Renal pelvis (tissue), 4 donors: ENCODE measurements around the gene HERC3. TPM values are rescaled to one million over a fixed set of nuclear protein-coding genes. Genes with fewer than 3 reads are reported as not detected.

Experiments
- DNase-seq: peaks from one replicate; pipeline ENCODE4 v3.0.0-alpha.2; 2013
- polyA plus RNA-seq, 3 donors: library from polyadenylated mRNA; unstranded; fragments of 120-200 nt; gene quantifications; one replicate each; pipeline ENCODE4 v1.2.1, GENCODE V29; 2013; ENCODE audit not compliant: insufficient read length in 3 of 3

Gene HERC3
- polyA plus RNA-seq, 3 donors: 13.6 to 16.9 (median 16.0) TPM

DNA sequence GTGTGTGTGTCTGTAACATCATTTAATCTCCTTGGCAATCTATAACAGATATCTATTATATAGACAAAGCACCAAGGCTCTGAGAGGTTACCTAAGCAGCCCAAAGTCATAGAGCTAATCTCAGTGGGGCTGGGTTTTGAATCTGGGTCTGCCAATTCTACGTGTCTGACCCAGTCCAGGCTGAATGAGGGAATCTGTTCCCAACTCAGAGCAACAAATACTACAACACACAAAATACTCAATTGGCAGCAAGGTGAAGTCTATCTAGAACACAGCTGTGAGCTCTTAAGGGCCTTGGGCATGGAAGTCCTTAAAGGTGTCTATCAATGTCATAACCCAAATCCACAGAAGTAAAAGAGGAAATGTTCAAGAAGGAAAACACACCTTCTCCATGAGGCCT is 152.9 kb downstream of the HERC3 start:
- no peak for DNase-seq

DNA sequence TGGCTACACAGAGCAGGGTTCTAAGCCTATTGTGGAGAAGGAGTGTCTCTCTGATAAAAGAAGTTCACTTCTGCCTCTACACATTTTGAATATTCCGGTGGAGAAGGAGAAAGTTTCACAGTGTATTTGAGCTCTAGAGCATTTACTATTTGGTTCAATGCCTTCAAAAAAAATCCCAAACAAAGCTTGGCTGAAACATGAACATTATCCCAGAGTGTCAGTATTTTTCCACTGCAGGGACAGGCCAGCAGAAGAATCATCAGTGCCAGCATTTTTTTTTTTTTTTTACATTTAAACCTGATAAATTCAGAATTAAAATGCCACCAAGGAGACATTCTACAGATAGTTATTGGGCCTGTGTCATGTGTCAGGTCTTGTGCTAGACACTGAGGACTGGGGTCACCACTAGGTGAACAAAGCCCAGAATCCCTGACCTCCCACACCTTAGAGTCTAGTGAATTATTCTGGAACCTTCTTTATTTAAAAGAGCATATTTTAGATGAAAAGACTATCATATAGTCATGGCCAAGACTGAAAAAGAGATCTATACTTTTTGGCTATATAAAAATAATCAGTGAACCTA is 153.4 kb downstream of the HERC3 start:
- no peak for DNase-seq

DNA sequence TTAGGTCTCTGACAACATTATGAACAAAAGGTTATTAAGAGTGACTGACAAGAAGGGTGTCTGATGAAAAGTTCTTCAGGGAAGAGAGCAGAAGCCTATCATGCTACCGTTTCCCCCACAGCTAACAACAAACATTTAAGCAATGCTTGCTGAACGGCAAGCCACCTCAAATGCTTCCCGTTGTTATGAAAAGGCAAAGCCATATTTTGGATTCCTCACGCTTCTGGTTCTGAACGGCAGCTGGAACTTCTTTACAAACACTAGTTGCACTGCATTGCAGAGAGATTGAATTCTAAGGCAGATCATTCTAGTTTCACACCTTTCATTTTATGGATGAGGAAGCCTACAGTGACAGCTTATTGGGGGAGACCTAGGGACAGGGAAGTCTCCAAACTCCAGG is 153.9 kb downstream of the HERC3 start:
- DNase-seq: no peak

DNA sequence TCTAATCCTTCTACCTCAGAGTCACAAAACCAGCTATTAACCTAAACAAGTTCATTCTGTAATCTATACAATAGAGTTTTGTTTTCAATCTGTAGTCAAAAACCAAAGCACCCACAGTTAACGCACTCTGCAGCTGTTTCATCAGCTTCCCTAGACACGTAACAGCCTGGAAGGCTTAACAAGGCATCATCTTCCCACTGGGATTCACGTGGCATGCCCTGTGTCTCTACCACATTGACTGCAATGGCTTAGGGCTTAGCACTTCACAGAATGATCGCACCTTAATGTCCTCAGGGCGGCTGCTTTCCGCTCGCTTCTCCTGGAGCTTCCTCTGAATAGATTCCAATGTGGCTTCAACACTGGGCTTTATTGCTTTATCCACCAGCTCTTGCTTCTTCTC is 155.1 kb downstream of the HERC3 start:
- no peak for DNase-seq

DNA sequence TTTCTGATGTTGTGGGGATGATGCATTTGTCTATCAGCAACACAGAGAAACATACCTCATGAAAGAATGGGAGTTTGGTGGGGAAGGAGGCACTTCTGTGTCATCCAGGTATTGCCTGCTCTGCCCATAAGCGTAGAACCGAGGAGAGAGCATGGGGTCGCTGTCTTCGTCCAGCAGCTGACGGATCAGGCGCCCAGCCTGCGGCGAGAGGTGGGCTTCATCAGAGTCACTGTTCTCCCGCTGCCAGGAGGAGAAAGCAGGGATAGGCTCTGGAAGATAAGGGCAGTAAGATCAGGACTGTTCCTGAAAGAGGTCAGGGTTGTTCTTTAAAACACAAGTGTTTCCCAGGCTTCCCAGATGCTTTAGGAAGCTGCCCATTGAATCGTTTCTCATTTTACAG is 158.1 kb downstream of the HERC3 start:
- no peak for DNase-seq

DNA sequence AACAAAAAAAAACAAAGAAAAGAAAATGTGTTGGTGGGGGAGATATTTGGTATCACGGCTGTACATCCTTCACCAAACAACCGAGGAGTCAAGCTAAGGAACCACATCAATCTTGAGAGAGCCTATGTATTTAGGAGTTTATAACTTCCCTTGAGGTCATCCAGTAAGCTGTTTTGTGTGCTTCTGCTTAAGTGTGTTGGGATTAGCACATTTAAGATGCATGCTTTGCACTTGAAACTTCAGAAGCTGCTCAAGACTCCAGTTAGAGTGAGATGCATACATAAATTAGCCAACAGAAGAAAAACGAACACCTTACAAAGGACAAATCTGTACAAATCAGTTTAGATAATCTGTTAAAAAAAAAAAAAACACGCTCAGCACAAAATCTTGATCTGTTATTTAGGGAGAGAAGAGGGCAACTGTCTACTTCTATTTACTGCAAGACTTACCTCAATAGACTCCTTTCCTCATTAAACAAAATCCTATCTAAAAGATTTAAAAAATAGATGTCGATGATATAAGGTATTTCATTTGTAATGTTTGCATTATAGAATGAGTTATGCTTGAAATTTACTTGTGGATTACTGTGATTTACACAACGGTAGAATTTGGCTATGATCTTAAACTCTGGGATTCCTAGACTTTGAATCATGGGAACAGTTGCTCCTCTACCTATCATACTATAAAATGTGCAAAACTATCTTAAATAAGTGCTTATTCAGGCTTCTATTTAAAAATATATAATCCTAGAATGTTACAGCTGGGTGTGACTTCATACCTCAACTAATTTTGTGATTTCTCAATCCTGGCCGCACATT is 159.2 kb downstream of the HERC3 start:
- no peak for DNase-seq

DNA sequence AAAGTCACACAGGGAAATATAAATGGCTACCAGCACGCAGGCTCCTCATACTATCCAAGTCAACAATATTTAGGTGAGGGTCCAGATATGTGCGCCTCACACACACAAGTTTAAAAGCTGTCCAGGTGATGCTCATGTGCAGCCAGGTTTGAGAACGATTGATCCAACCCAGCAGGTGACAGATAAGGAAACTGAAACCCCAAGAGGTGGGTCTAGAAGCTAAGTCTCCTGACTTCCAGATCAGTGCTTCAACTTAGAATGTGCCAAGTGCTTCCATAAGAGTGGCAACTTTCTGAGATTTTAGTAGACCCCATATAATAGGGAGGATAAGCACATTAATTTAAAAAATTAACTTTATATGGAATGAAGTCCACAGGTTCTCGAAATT is 159.8 kb downstream of the HERC3 start:
- no peak for DNase-seq

DNA sequence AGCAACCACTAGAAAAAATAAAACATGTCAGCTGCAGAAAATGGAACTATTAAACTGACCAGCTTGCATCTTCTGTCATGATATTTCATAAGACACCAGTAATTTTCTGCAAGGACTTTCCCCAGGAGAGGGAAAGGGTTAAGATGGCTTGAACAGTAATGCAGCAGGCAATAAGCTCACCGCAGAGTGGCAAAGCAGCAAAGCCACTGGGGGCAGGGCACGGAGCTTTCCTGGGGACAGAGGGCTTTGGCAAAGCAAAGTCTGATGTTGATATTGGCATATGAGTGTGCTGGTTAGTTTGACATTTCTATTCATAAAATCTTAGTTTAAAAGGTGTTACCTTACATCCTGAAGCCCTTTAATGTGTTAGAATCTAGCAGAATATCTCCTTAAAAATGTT is 160.5 kb downstream of the HERC3 start:
- DNase-seq: no peak

DNA sequence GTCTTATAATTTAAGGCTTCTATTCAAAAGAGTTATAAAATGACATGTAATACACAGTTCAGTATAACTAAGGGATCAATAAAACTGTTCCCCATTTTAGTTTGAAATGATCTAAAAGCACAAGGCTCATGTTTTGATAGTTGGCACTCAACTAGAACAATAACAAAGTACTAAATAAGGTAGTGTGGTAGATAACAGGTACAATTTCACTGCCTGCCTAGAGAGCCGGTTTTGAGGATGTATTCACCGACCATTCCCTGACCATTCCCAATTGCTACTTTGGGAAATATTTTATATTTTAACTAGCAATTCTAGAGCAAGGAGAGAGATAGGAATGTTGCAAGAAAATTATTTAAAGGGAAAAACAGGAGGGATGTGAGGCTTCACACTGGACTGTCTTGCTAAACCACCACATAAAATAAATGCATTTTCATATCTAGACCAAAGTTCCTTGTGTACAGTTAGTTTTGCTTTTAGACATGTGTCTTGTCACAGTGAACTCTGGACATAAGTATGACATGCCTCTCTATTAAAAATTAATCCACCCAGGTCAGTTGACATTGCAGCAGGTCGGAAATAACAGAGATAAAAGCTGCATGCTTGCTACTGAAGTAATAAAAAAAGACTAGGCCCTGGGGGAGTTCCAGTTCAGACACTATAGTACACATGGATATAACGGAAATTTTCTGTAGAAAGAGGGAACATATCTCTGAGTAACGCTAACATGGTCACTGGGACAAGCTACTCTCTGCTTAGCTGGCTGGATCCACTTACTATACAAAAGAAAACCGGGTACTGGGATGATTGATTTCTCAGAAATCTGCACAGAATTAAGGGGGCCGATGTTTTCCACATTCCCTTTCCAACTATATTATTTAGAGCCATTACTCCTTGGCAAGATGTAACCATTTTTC is 161.6 kb downstream of the HERC3 start:
- DNase-seq: no peak

DNA sequence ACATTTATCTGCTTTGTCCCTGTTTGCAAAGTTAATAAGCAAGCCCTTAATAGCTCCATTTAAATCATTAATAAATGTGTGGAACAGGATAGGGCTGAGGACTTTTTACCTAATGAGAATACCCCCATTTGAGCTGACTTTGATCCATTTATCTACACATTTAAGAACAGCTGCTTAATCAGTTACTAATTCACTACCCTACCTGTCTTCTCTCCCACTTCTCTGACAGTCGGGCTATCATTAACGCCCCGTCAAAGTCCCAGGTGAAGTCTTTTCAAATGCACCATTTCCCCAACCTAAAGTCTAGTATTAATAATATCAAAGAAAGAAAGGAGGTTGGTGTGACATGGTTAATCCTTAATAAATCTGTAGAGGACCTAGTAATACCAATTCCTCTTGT is 162.5 kb downstream of the HERC3 start:
- DNase-seq: no peak

DNA sequence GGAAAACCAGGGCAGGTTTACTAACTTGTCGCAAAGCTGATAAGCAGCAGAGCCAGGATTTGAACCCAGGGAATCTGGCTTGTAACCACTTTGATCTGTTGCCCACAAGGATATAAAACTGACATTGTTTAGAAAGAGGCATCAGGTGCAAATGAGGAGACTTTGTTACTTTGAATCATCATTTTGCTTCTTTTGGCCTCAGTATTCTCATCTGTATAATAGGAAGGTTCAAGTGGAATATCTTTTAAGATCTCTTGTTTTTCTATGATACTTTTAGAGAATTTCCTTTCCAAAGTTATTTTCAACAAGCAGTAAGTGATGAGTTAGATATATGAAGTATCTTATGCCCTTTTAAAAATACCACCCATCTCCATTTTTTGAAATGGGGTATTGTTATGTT is 163.2 kb downstream of the HERC3 start:
- no peak for DNase-seq

DNA sequence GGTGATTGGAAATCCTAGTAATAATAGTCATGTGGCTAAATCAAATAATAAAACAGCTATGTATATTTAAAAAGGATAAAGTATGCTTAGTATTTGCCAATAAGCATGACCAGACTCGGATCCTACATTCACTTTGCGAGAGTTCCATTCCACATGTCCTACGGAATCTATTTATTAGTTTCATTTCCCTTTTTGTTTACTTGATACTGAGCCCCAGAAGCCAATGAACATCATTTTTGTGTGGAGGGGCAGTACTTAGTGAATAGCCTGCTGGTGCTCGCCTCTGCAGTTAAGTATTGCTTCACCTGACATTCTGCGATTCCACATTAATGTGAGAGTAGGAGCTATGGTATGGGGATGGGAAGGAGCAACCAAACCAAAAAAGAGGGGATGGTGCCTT is 163.9 kb downstream of the HERC3 start:
- no peak for DNase-seq

DNA sequence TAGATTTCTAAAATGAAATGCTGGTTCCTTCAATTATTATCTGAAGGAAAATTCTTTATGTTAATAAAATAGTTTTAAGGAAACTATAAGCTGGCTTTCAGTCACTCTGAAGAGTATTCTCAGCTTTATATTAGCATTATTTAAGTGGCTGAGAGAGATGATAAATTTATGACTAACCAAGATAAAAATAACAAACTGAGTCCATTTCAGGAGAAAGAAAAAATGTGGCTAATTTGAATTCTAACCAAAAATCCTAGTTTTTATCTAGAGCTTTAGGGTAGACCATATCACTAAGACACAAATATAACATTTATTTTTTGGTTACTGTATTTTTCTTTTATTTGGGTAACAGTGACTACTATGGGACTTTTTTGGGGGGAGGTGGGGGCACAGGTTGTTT is 164.8 kb downstream of the HERC3 start:
- no peak for DNase-seq

DNA sequence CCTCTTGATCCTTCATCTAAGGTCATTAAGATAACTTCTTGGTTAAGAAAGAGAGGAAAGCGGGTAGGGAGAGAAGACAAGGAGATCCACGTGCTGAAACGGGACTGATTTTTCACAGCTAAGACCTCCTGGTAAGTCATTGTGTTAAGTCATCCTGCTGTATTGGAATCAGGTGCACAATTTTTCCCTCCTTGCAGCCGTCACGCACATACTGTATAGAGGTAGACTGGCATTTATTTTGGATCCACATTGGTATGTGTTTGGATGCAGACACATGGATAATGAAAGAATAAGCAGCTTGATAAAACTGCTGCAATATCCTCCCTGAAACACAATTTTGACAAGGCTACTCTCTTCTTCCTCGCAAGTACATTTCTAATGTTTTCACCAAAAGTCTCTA is 165.5 kb downstream of the HERC3 start:
- no peak for DNase-seq

Other genes starting within 250 kb of the HERC3 start
- 10 to 100 TPM in 1 of 3 donors, 1 to 10 TPM in 2; 7.3 to 11.0 (median 8.8) TPM for gene HERC6, start 213.6 kb upstream of the HERC3 start, polyA plus RNA-seq
- 1 to 10 TPM; 3.9 to 4.9 (median 4.1) TPM for gene HERC5, start 135.4 kb upstream of the HERC3 start, polyA plus RNA-seq
- gene PYURF, start 68.7 kb upstream of the HERC3 start, polyA plus RNA-seq: 100 to 1,000 TPM; 107 to 116 (median 116) TPM
- 10 to 100 TPM; 11.1 to 13.0 (median 12.0) TPM for gene NAP1L5, start 105.3 kb downstream of the HERC3 start, polyA plus RNA-seq